Measurements from ENCODE around the gene HS6ST3.

Gene HS6ST3

GRCh38 chr13:96172066-96172465 is 82.2 kb downstream of the HS6ST3 start:
- H4K20me1 ChIP-seq (ENCODE audit: insufficient read depth, low read length) = no peaks in the 10 kb centered on the region
- TF ChIP-seq CTCF (IDR thresholded peaks at IDR 0.05; ENCODE audit: borderline replicate concordance, extremely low read depth, low read length, poor library complexity, severe bottlenecking) = no peak
- TF ChIP-seq EZH2 (IDR thresholded peaks at IDR 0.05; ENCODE audit: borderline replicate concordance, low read depth, low read length, severe bottlenecking) = no peak
- H3K4me1 ChIP-seq (ENCODE audit: insufficient read depth, low read length) = no peaks in the 10 kb centered on the region
- no peak overlapping the region for H3K27ac ChIP-seq (ENCODE audit: low read length)
- H3K79me2 ChIP-seq (ENCODE audit: insufficient read depth, low read length) = no peaks in the 10 kb centered on the region
- H3K9me3 ChIP-seq (ENCODE audit: insufficient read depth, low read length, severe bottlenecking) = no peaks in the 10 kb centered on the region
- H3K4me3 ChIP-seq (ENCODE audit: low read depth in 1 of 2, low read length in 2 of 2) = no peak overlapping the region
- no peak overlapping the region for H3K4me2 ChIP-seq (ENCODE audit: insufficient read depth, low read length)
- no peak overlapping the region for H2AFZ ChIP-seq (ENCODE audit: low read depth, low read length)
- H3K27me3 ChIP-seq (ENCODE audit: insufficient read depth, low read length, poor library complexity) = no peaks in the 10 kb centered on the region
- H3K36me3 ChIP-seq (ENCODE audit: insufficient read depth, low read length) = no peaks in the 10 kb centered on the region
- H3K9ac ChIP-seq (ENCODE audit: low read depth, low read length) = no peak overlapping the region
- no peak for DNase-seq
- no peak for ATAC-seq (ENCODE audit: insufficient read depth, low read depth)

DNA sequence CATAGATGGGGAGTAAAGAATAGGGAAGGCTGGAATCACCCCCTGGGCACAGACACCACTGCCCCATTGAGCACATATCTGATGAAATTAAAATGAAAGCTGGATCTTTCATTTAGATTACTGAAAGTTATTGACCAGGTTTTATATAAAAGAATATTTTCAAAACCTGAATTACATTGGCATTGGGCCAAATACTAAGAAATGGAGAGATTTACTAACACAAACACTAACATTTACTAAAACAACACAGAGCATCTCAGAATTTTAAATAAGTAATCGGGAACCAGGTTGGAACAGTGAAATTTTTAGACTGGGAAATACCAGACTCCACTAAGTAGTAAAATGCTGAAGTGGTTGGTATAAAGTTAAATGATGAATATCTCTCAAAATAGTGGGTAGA is 88.9 kb downstream of the HS6ST3 start:
- H3K4me2 ChIP-seq (ENCODE audit: insufficient read depth, low read length) = no peak overlapping the region
- no peaks in the 10 kb centered on the region for H4K20me1 ChIP-seq (ENCODE audit: insufficient read depth, low read length)
- H3K4me1 ChIP-seq (ENCODE audit: insufficient read depth, low read length) = no peaks in the 10 kb centered on the region
- H3K36me3 ChIP-seq (ENCODE audit: insufficient read depth, low read length) = no peaks in the 10 kb centered on the region
- no peak overlapping the region for H3K9ac ChIP-seq (ENCODE audit: low read depth, low read length)
- H3K9me3 ChIP-seq (ENCODE audit: insufficient read depth, low read length, severe bottlenecking) = no peaks in the 10 kb centered on the region
- H3K27ac ChIP-seq (ENCODE audit: low read length) = no peak overlapping the region
- H3K79me2 ChIP-seq (ENCODE audit: insufficient read depth, low read length) = no peaks in the 10 kb centered on the region
- ATAC-seq (ENCODE audit: insufficient read depth, low read depth) (no peak), DNase-seq (no peak)
- no peak overlapping the region for H3K4me3 ChIP-seq (ENCODE audit: low read depth in 1 of 2, low read length in 2 of 2)
- TF ChIP-seq EZH2 (IDR thresholded peaks at IDR 0.05; ENCODE audit: borderline replicate concordance, low read depth, low read length, severe bottlenecking) (no peak), CTCF (IDR thresholded peaks at IDR 0.05; ENCODE audit: borderline replicate concordance, extremely low read depth, low read length, poor library complexity, severe bottlenecking) (no peak)
- no peaks in the 10 kb centered on the region for H3K27me3 ChIP-seq (ENCODE audit: insufficient read depth, low read length, poor library complexity)
- no peak overlapping the region for H2AFZ ChIP-seq (ENCODE audit: low read depth, low read length)

DNA sequence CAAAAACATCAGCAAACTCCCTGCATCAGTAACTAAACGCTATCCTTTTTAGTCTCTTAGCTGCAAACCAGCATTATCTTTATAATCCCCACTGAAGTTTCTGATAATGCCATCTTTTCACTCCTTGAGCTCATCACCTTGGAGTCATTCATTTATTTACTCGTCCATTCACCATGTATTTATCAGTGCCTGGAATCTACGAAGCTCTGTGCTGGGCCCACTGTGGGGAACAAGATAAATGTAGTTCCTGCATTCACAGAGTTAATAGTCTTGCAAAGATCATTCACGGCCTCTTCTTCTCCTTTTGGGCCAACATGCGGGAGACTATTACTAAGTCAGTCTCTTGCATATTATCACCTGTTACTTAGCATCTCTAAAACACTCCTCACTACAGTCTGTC is 89.4 kb downstream of the HS6ST3 start:
- no peak for DNase-seq
- H3K79me2 ChIP-seq (ENCODE audit: insufficient read depth, low read length) = no peaks in the 10 kb centered on the region
- no peaks in the 10 kb centered on the region for H4K20me1 ChIP-seq (ENCODE audit: insufficient read depth, low read length)
- no peaks in the 10 kb centered on the region for H3K4me1 ChIP-seq (ENCODE audit: insufficient read depth, low read length)
- H3K9ac ChIP-seq (ENCODE audit: low read depth, low read length) = no peak overlapping the region
- no peaks in the 10 kb centered on the region for H3K9me3 ChIP-seq (ENCODE audit: insufficient read depth, low read length, severe bottlenecking)
- ATAC-seq (ENCODE audit: insufficient read depth, low read depth) = no peak
- no peak overlapping the region for H2AFZ ChIP-seq (ENCODE audit: low read depth, low read length)
- no peak overlapping the region for H3K4me2 ChIP-seq (ENCODE audit: insufficient read depth, low read length)
- no peaks in the 10 kb centered on the region for H3K36me3 ChIP-seq (ENCODE audit: insufficient read depth, low read length)
- no peaks in the 10 kb centered on the region for H3K27me3 ChIP-seq (ENCODE audit: insufficient read depth, low read length, poor library complexity)
- H3K4me3 ChIP-seq (ENCODE audit: low read depth in 1 of 2, low read length in 2 of 2) = no peak overlapping the region
- no peak overlapping the region for H3K27ac ChIP-seq (ENCODE audit: low read length)
- TF ChIP-seq EZH2 (IDR thresholded peaks at IDR 0.05; ENCODE audit: borderline replicate concordance, low read depth, low read length, severe bottlenecking) = no peak
- no peak for TF ChIP-seq CTCF (IDR thresholded peaks at IDR 0.05; ENCODE audit: borderline replicate concordance, extremely low read depth, low read length, poor library complexity, severe bottlenecking)

- no peaks in the 10 kb centered on the region for H3K27me3 ChIP-seq (ENCODE audit: insufficient read depth, low read length, poor library complexity)
- H3K4me3 ChIP-seq (ENCODE audit: low read depth in 1 of 2, low read length in 2 of 2) = no peak overlapping the region
- H3K4me1 ChIP-seq (ENCODE audit: insufficient read depth, low read length) = no peaks in the 10 kb centered on the region
- H4K20me1 ChIP-seq (ENCODE audit: insufficient read depth, low read length) = no peaks in the 10 kb centered on the region
- H3K36me3 ChIP-seq (ENCODE audit: insufficient read depth, low read length) = no peaks in the 10 kb centered on the region
- ATAC-seq (ENCODE audit: insufficient read depth, low read depth) = no peak
- no peak overlapping the region for H3K27ac ChIP-seq (ENCODE audit: low read length)
- H3K9me3 ChIP-seq (ENCODE audit: insufficient read depth, low read length, severe bottlenecking) = no peaks in the 10 kb centered on the region
- H2AFZ ChIP-seq (ENCODE audit: low read depth, low read length) = no peak overlapping the region
- DNase-seq = no peak
- TF ChIP-seq EZH2 (IDR thresholded peaks at IDR 0.05; ENCODE audit: borderline replicate concordance, low read depth, low read length, severe bottlenecking) = no peak
- no peak for TF ChIP-seq CTCF (IDR thresholded peaks at IDR 0.05; ENCODE audit: borderline replicate concordance, extremely low read depth, low read length, poor library complexity, severe bottlenecking)
- H3K9ac ChIP-seq (ENCODE audit: low read depth, low read length) = no peak overlapping the region
- H3K4me2 ChIP-seq (ENCODE audit: insufficient read depth, low read length) = no peak overlapping the region
- no peaks in the 10 kb centered on the region for H3K79me2 ChIP-seq (ENCODE audit: insufficient read depth, low read length)
These were observed 92.0 kb downstream of the HS6ST3 start for GRCh38 chr13:96181911-96182310.

Data from DND-41 (cell line).